ENCODE data around the gene ZNF892. TPM values are rescaled to one million over a fixed set of nuclear protein-coding genes. Genes with fewer than 3 reads are reported as not detected.
"Not testable (repeated sequence)": the region's sequence is repeated elsewhere in the genome, so short reads cannot be mapped to it uniquely, and the experiment has no call there.

The ZNF892 gene
- total and polyA plus RNA-seq, 7 donors = 0.86 to 9.9 (median 7.9) TPM; not detected in 2

GRCh38 chr2:95240556-95240955 is 33.2 kb downstream of the ZNF892 start:
- no peak overlapping the region for H3K4me3 ChIP-seq
- H3K9me3 ChIP-seq = peaks cover 0 to 17% (median 5%) of the 10 kb centered on the region in 4 donors
- TF ChIP-seq EP300 (IDR thresholded peaks at IDR 0.05) (no peak), POLR2AphosphoS5 (IDR thresholded peaks at IDR 0.05) (no peak), CTCF (IDR thresholded peaks at IDR 0.05) (no peak), POLR2A (IDR thresholded peaks at IDR 0.05) (no peak)
- H3K4me1 ChIP-seq = no peaks in the 10 kb centered on the region
- 93 to 95% methylated on average over 5 of the region's 5 CpGs for WGBS, 2 donors
- no peaks in the 10 kb centered on the region for H3K36me3 ChIP-seq
- intact Hi-C loops (cut with DNase I) = no loop called here
- no peak for DNase-seq
- no peak overlapping the region for H3K27ac ChIP-seq
- H3K27me3 ChIP-seq = no peaks in the 10 kb centered on the region

- intact Hi-C loops (cut with DNase I) = not testable (repeated sequence)
- H3K9me3 ChIP-seq = peaks cover 0 to 24% (median 7%) of the 10 kb centered on the region in 4 donors
Measured at GRCh38 chr2:95242084-95242483, 34.8 kb downstream of the ZNF892 start.

More at GRCh38 chr2:95242084-95242483, 34.8 kb downstream of the ZNF892 start:
- H3K27ac ChIP-seq, H3K27me3 ChIP-seq, H3K4me1 ChIP-seq, H3K4me3 ChIP-seq, H3K36me3 ChIP-seq, DNase-seq: not testable (repeated sequence)
- 93 to 96% methylated on average over 1 of the region's 1 CpG for WGBS, 2 donors

Other genes with a start within 250 kb of the ZNF892 start
- 10 to 100 TPM in 3 of 4 donors, 1 to 10 TPM in 1; 7.6 to 28.9 (median 15.9) TPM for gene MAL, start 181.8 kb upstream of the ZNF892 start, total RNA-seq
- 1 to 10 TPM in 2 of 3 donors, under 1 TPM in 1; 0.69 to 8.4 (median 7.4) TPM for gene MAL, start 181.8 kb upstream of the ZNF892 start, polyA plus RNA-seq
- gene MRPS5, start 85.7 kb upstream of the ZNF892 start, total RNA-seq = 10 to 100 TPM; 43.5 to 77.3 (median 48.3) TPM
- gene MRPS5, start 85.7 kb upstream of the ZNF892 start, polyA plus RNA-seq = 10 to 100 TPM; 55.9 to 78.3 (median 70.3) TPM
- gene ZNF514, start 47.7 kb upstream of the ZNF892 start, total RNA-seq = 10 to 100 TPM; 12.0 to 29.4 (median 16.5) TPM
- 1 to 10 TPM; 4.8 to 8.6 (median 6.9) TPM for gene ZNF514, start 47.7 kb upstream of the ZNF892 start, polyA plus RNA-seq
- gene ZNF2, start 41.7 kb upstream of the ZNF892 start, total RNA-seq = 1 to 10 TPM; 2.5 to 5.8 (median 3.3) TPM
- gene ZNF2, start 41.7 kb upstream of the ZNF892 start, polyA plus RNA-seq = 1 to 10 TPM in 2 of 3 donors, not detected in 1; 1.6 to 2.1 TPM
- gene PROM2, start 66.9 kb downstream of the ZNF892 start, total RNA-seq = 1 to 10 TPM; 1.1 to 6.1 (median 1.9) TPM
- 10 to 100 TPM in 1 of 3 donors, 1 to 10 TPM in 2; 2.4 to 24.9 (median 2.5) TPM for gene PROM2, start 66.9 kb downstream of the ZNF892 start, polyA plus RNA-seq
- gene KCNIP3, start 89.8 kb downstream of the ZNF892 start, total RNA-seq = 10 to 100 TPM; 11.8 to 23.8 (median 12.1) TPM
- 1 to 10 TPM; 1.8 to 1.9 (median 1.8) TPM for gene KCNIP3, start 89.8 kb downstream of the ZNF892 start, polyA plus RNA-seq
- 10 to 100 TPM in 3 of 4 donors, 1 to 10 TPM in 1; 8.9 to 19.4 (median 11.8) TPM for gene FAHD2A, start 195.2 kb downstream of the ZNF892 start, total RNA-seq
- 10 to 100 TPM; 19.7 to 30.5 (median 27.0) TPM for gene FAHD2A, start 195.2 kb downstream of the ZNF892 start, polyA plus RNA-seq

All from sigmoid colon (tissue), 7 donors.